Right atrium auricular region (tissue), 2 donors: ENCODE results near the gene ITPR2. TPM values are rescaled to one million over a fixed set of nuclear protein-coding genes. Genes with fewer than 3 reads are reported as not detected.

Experiments
- DNase-seq: peaks from one replicate; pipeline ENCODE4 v3.0.0-alpha.2; 2019; ENCODE audit warnings: low spot score
- H3K27ac ChIP-seq, 2 donors: fragments of 200-600 bp; sonication (generic); 1 replicate in 1 of 2; 2 replicates in 1 of 2; pipeline ENCODE4 v1.5.1; 2016 to 2019
- H3K27me3 ChIP-seq, 2 donors: fragments of 200-600 bp; sonication (generic); one replicate each; pipeline versions ENCODE4 v1.5.1 to v1.6.0; 2017 to 2019
- H3K36me3 ChIP-seq: fragments of 200-600 bp; sonication (generic); one replicate; pipeline ENCODE4 v1.5.1; 2016
- H3K4me1 ChIP-seq, 2 donors: fragments of 200-600 bp; sonication (generic); one replicate each; pipeline versions ENCODE4 v1.5.1 to v1.6.0; 2017 to 2019
- H3K4me3 ChIP-seq, 2 donors: fragments of 200-600 bp; sonication (generic); 1 replicate in 1 of 2; 2 replicates in 1 of 2; pipeline ENCODE4 v1.5.1; 2017 to 2019; ENCODE audit warnings: mild to moderate bottlenecking in 1 of 2, moderate library complexity in 1 of 2
- H3K9me3 ChIP-seq, 2 donors: fragments of 200-600 bp; sonication (generic); one replicate each; pipeline ENCODE4 v1.5.1; 2019
- CTCF ChIP-seq, 2 donors: fragments of 200-600 bp; sonication (generic); IDR thresholded peaks; one replicate each; pipeline ENCODE4 v1.5.1; 2019; ENCODE audit warnings: antibody characterized with exemption in 2 of 2
- total RNA-seq, 2 donors: library from RNA; depleted of rRNA; stranded (reverse); fragments of >200 nt; gene quantifications; one replicate each; pipeline ENCODE4 v1.1.0, GENCODE V29; 2016

The ITPR2 gene
- total RNA-seq, 2 donors from 2014 or later: 13.0 to 20.7 TPM

GRCh38 chr12:26770239-26771070, 62.5 kb downstream of the ITPR2 start:
- no peaks in the 10 kb centered on the region for H3K36me3 ChIP-seq
- no peak overlapping the region for H3K27ac ChIP-seq
- no peak for TF ChIP-seq CTCF (IDR thresholded peaks at IDR 0.05)
- no peaks in the 10 kb centered on the region for H3K9me3 ChIP-seq
- H3K4me3 ChIP-seq: no peak overlapping the region
- no peak for DNase-seq
- H3K4me1 ChIP-seq: no peaks in the 10 kb centered on the region
- no peaks in the 10 kb centered on the region for H3K27me3 ChIP-seq

GRCh38 chr12:26769611-26770010, 63.4 kb downstream of the ITPR2 start:
- H3K36me3 ChIP-seq: no peaks in the 10 kb centered on the region
- H3K27ac ChIP-seq: no peak overlapping the region
- no peak overlapping the region for H3K4me3 ChIP-seq
- no peaks in the 10 kb centered on the region for H3K9me3 ChIP-seq
- H3K4me1 ChIP-seq: no peaks in the 10 kb centered on the region
- TF ChIP-seq CTCF (IDR thresholded peaks at IDR 0.05): no peak
- DNase-seq: no peak
- no peaks in the 10 kb centered on the region for H3K27me3 ChIP-seq

- no peaks in the 10 kb centered on the region for H3K4me1 ChIP-seq
- no peak overlapping the region for H3K4me3 ChIP-seq
- H3K27ac ChIP-seq: no peak overlapping the region
- no peak for DNase-seq
- TF ChIP-seq CTCF (IDR thresholded peaks at IDR 0.05): no peak
- H3K9me3 ChIP-seq: peaks cover 0 to under 1% of the 10 kb centered on the region in 2 donors
- H3K36me3 ChIP-seq: no peaks in the 10 kb centered on the region
- no peaks in the 10 kb centered on the region for H3K27me3 ChIP-seq
Observed at GRCh38 chr12:26768611-26769603, 64.1 kb downstream of the ITPR2 start.

DNA sequence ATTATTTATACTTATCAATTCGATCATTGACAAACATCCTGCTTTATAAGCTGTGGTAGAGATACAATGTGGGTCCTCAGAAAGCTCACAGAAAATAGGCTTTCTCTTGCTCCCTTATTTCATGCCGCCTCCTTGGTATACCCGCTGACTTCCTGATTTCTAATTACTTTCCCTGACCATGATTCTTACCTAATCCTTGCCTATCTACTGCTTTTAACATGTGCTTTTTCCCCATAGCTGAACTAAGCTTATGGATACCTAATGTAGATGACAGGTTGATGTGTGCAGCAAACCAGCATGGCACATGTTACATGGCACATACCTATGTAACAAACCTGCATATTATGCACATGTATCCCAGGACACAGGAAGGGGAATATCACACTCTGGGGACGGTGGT, 65.1 kb downstream of the ITPR2 start:
- no peaks in the 10 kb centered on the region for H3K36me3 ChIP-seq
- no peak for DNase-seq
- H3K4me3 ChIP-seq: no peak overlapping the region
- no peaks in the 10 kb centered on the region for H3K4me1 ChIP-seq
- no peaks in the 10 kb centered on the region for H3K27me3 ChIP-seq
- peaks cover 0 to 11% of the 10 kb centered on the region in 2 donors for H3K9me3 ChIP-seq
- no peak for TF ChIP-seq CTCF (IDR thresholded peaks at IDR 0.05)
- H3K27ac ChIP-seq: no peak overlapping the region

- Histone ChIP-seq H3K27ac (no peak overlapping the region), H3K4me3 (no peak overlapping the region), H3K4me1 (no peaks in the 10 kb centered on the region), H3K27me3 (no peaks in the 10 kb centered on the region), H3K36me3 (no peaks in the 10 kb centered on the region), H3K9me3 (peaks cover 0 to 18% of the 10 kb centered on the region in 2 donors)
- DNase-seq: no peak
- TF ChIP-seq CTCF (IDR thresholded peaks at IDR 0.05): no peak
Observed at GRCh38 chr12:26767116-26767515, 65.9 kb downstream of the ITPR2 start.
